Measurements from ENCODE around the gene GNA12.

- no peak for TF ChIP-seq GATA2 (IDR thresholded peaks at IDR 0.05; ENCODE audit: low read depth, low read length)
- TF ChIP-seq GATA3 (IDR thresholded peaks at IDR 0.05; ENCODE audit: low read depth, low read length) = no peak
Measured at GRCh38 chr7:2686101-2686500, 158.0 kb downstream of the GNA12 start.

Measured in SH-SY5Y (cell line).